Measurements from ENCODE around the gene GLIS1. TPM values are rescaled to one million over a fixed set of nuclear protein-coding genes. Genes with fewer than 3 reads are reported as not detected.
A peak's percentile ranks its signal among the peaks of the same experiment; 100 is the strongest.

Gene GLIS1
- total and polyA plus RNA-seq, 2 of the 8 experiments (the other 6 are each of a cell fraction or from before 2014, with no cell fraction given), result 0.15 to 0.22 TPM

DNA sequence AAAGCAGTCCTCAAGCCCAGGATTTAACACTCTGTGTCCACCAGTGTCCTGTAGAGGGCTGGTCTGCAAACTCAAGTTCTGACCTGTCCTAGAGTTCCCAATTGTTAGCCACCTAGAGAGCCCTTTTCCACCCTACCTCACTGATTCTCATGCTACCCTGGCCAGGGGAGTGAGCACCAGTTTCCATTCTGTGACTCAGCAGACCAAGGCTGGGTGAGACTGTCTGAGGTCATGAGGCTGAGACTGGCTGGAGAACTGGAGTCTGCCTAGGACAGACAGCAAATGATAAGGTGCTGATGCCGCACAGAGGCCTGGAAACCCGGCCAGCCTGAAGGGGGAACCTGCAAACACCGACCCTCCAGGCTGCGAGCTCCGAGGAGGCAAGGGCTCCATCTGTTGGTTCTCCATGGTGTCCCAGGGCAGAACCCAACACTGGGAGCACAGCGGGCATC lies 13.7 kb downstream of the GLIS1 start (continued):
- TF ChIP-seq, protein P1, sequence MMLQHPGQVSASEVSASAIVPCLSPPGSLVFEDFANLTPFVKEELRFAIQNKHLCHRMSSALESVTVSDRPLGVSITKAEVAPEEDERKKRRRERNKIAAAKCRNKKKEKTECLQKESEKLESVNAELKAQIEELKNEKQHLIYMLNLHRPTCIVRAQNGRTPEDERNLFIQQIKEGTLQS (IDR thresholded peaks at IDR 0.05; ENCODE audit: insufficient read depth, low read depth, low read length), result no peak
- TF ChIP-seq BCL11A (IDR thresholded peaks at IDR 0.05; ENCODE audit: low read depth in 2 of 2, low read length in 2 of 2), result no peak
- no peak for TF ChIP-seq SP1 (IDR thresholded peaks at IDR 0.05; ENCODE audit: low read depth, low read length)
- 0 out of 2 replicates have a peak, but pooled peaks have one; percentile 18 for TF ChIP-seq TBP (IDR thresholded peaks at IDR 0.05; ENCODE audit: low read depth, low read length)
- no peak for TF ChIP-seq HDAC6 (IDR thresholded peaks at IDR 0.05; ENCODE audit: low read depth, low read length)
- no peak for TF ChIP-seq CBX5 (IDR thresholded peaks at IDR 0.05; ENCODE audit: low read depth, low read length)
- TF ChIP-seq FOSL1 (IDR thresholded peaks at IDR 0.05; ENCODE audit: insufficient read depth, low read depth, low read length), result no peak
- TF ChIP-seq SIX5 (IDR thresholded peaks at IDR 0.05; ENCODE audit: low read depth, low read length), result no peak
- no peak for TF ChIP-seq JUND (IDR thresholded peaks at IDR 0.05; ENCODE audit: low read length)
- TF ChIP-seq POLR2A (IDR thresholded peaks at IDR 0.05; ENCODE audit: control extremely low read depth in 1 of 2, low read depth in 2 of 2, low read length in 2 of 2), result no peak
- no peak for TF ChIP-seq NRF1 (IDR thresholded peaks at IDR 0.05; ENCODE audit: low read depth, low read length)
- TF ChIP-seq SAP30 (IDR thresholded peaks at IDR 0.05; ENCODE audit: insufficient read depth, insufficient replicate concordance, low read length), result no peak
- no peak for TF ChIP-seq RNF2 (IDR thresholded peaks at IDR 0.05; ENCODE audit: borderline replicate concordance, low read depth, low read length, missing control alignments, poor library complexity, severe bottlenecking)
- TF ChIP-seq EGR1 (IDR thresholded peaks at IDR 0.05; ENCODE audit: borderline replicate concordance, low read depth, low read length), result no peak
- no peak for TF ChIP-seq JUN (IDR thresholded peaks at IDR 0.05; ENCODE audit: low read depth, low read length)
- no peak for TF ChIP-seq POLR2AphosphoS5 (IDR thresholded peaks at IDR 0.05; ENCODE audit: low read depth, low read length)
- no peak for TF ChIP-seq KDM4A (IDR thresholded peaks at IDR 0.05; ENCODE audit: low read depth, low read length, severe bottlenecking)
- peak; percentile 7; the same call in 1 of the 2 replicates for TF ChIP-seq CREB1 (IDR thresholded peaks at IDR 0.05)
- no peak for TF ChIP-seq CEBPB (IDR thresholded peaks at IDR 0.05; ENCODE audit: low read depth, low read length)
- no peak for TF ChIP-seq HDAC2 (IDR thresholded peaks at IDR 0.05; ENCODE audit: borderline replicate concordance in 1 of 2, low read depth in 2 of 2, low read length in 2 of 2)

Measured in H1 (cell line).